ENCODE results near the gene HSF5.

DNA sequence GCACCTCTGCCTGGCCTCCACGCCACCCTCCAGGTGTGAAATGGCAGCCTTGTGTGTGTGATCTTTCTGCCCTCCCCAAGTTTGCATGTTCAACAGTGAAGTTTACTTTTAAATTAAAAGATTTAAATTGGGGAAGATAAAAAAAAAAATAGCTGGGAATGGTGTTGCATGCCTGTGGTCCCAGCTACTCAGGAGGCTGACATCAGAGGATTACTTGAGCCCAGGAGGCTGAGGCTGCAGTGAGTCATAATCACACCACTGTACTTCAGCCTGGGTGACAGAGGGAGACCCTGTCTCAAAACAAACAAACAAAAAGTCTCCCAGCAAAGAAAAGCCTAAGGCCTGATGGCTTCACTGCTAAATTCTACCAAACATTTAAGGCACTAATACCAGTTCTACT, 35.5 kb downstream of the HSF5 start:
- TF ChIP-seq, protein P1, sequence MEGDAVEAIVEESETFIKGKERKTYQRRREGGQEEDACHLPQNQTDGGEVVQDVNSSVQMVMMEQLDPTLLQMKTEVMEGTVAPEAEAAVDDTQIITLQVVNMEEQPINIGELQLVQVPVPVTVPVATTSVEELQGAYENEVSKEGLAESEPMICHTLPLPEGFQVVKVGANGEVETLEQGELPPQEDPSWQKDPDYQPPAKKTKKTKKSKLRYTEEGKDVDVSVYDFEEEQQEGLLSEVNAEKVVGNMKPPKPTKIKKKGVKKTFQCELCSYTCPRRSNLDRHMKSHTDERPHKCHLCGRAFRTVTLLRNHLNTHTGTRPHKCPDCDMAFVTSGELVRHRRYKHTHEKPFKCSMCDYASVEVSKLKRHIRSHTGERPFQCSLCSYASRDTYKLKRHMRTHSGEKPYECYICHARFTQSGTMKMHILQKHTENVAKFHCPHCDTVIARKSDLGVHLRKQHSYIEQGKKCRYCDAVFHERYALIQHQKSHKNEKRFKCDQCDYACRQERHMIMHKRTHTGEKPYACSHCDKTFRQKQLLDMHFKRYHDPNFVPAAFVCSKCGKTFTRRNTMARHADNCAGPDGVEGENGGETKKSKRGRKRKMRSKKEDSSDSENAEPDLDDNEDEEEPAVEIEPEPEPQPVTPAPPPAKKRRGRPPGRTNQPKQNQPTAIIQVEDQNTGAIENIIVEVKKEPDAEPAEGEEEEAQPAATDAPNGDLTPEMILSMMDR (IDR thresholded peaks at IDR 0.05; ENCODE audit: extremely low read depth in 1 of 2, insufficient read depth in 1 of 2, low read depth in 1 of 2, low read length in 2 of 2) = no peak
- TF ChIP-seq POLR2A (IDR thresholded peaks at IDR 0.05; ENCODE audit: low read depth, low read length) = no peak
